Upper lobe of left lung (tissue), 6 donors: ENCODE data around the gene MAPK12. TPM values are rescaled to one million over a fixed set of nuclear protein-coding genes. Genes with fewer than 3 reads are reported as not detected.
A peak's percentile ranks its signal among the peaks of the same experiment; 100 is the strongest.

Experiments used
- ATAC-seq, 2 donors: fragments of 200-7000 bp; cut with Tn5 transposase; one replicate each; pipeline ENCODE4 v1.9.1; 2022; ENCODE audit warnings: mild to moderate bottlenecking in 2 of 2, moderate library complexity in 2 of 2; ENCODE audit not compliant: low FRiP score in 2 of 2
- DNase-seq, 2 donors: peaks; one replicate each; pipeline ENCODE4 v3.0.0-alpha.2; 2019 to 2020
- H3K27ac ChIP-seq, 4 donors: fragments of 200-600 bp; sonication (generic); one replicate each; pipeline ENCODE4 v1.5.1; 2016 to 2019
- H3K27me3 ChIP-seq, 4 donors: fragments of 200-600 bp; sonication (generic); one replicate each; pipeline ENCODE4 v1.5.1; 2017 to 2019
- H3K36me3 ChIP-seq, 4 donors: fragments of 200-600 bp; sonication (generic); one replicate each; pipeline ENCODE4 v1.5.1; 2016 to 2019
- H3K4me1 ChIP-seq, 4 donors: fragments of 200-600 bp; sonication (generic); one replicate each; pipeline ENCODE4 v1.5.1; 2018 to 2019
- H3K4me3 ChIP-seq, 4 donors: fragments of 200-600 bp; sonication (generic); one replicate each; pipeline ENCODE4 v1.5.1; 2017 to 2019; ENCODE audit warnings: mild to moderate bottlenecking in 2 of 4, moderate library complexity in 1 of 4
- H3K9me3 ChIP-seq, 4 donors: fragments of 200-600 bp; sonication (generic); one replicate each; pipeline ENCODE4 v1.5.1; 2018 to 2019
- EP300 ChIP-seq, 4 donors: sonication (generic); formaldehyde crosslinking; IDR thresholded peaks; one replicate each; pipeline ENCODE4 v1.5.1; 2017; ENCODE audit warnings: antibody characterized with exemption in 4 of 4, control low read depth in 2 of 4
- POLR2A ChIP-seq, 4 donors: fragments of 450-650 bp; IDR thresholded peaks; one replicate each; pipeline ENCODE4 v1.5.1; 2016 to 2017; ENCODE audit warnings: antibody characterized with exemption in 4 of 4, mild to moderate bottlenecking in 2 of 4
- POLR2AphosphoS5 ChIP-seq, 2 donors: sonication (generic); formaldehyde crosslinking; IDR thresholded peaks; one replicate each; pipeline ENCODE4 v1.5.1; 2017; ENCODE audit warnings: antibody characterized with exemption in 2 of 2
- WGBS, 2 donors: methylation state at CpG; one replicate each; pipeline ENCODE4 v1.1.5; 2017 to 2018; 5-methylcytosine and 5-hydroxymethylcytosine counted together
- total RNA-seq, 6 donors: library from RNA; depleted of rRNA in 4 of 6; stranded (reverse); fragments of >200 nt in 4 of 6; gene quantifications; one replicate each; pipeline versions ENCODE4 v1.1.0 to v1.2.1, GENCODE V29; 2016 to 2021
- TF ChIP-seq, protein P1 (sequence below), 6 experiments: fragments of 450-650 bp in 4 of 6; fragments of 200-600 bp in 2 of 6; sonication (generic) in 2 of 6; IDR thresholded peaks; one replicate each; pipeline ENCODE4 v1.5.1; 2016 to 2019; ENCODE audit warnings: antibody characterized with exemption in 6 of 6
- donor health status: DM: no; HTN: no; CAD: no; lungs with moderate emphysema.
- donor health status: DM: no; HTN: yes; CAD: no; lungs with severe emphysema.

The MAPK12 gene
- total RNA-seq: 10 to 100 TPM in 3 of 6 donors, 1 to 10 TPM in 3; 3.1 to 19.2 (median 10.1) TPM

DNA sequence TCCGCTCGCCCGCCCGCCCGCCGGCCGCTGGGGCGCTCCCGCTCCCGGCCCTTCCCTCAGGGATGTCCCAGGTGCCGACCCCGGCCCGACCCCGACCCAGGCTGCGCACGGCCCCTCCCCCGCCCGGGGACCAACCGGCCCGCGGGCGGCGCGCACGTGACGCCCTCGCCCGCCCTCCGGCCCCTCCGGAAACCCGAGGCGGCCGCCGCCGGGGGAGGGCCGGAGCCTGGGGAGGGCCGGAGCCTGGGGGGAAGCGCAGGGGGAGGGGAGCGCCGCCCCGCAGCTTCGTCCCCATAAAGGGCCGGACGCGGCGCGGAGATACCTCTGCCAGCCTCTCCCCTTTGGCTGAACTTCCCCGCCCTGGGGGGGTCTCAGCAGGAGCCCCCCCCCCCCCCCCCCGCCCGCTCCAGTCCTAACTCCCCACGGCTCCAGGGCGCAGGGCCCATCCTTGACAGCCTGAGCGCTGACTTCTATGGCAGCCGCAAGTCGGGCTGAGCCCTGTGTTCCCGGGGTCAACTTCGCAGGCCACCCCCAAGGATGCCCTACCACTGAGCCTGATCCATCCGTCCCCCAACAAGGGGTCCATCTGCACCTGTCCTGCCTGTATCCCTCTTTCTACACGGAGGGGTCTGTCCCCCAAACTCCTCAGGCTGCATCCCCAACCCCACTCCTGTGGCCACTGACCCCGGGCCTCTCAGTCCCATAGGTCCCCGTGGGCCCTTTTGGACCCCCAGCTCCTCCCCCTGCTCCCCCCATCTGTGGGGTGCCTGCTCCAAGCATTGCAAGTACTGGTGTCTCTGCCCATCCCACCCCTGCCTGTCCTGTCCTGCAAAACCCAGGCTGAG, at the start of gene MAPK12:
Gene MAPK12, minus strand, starts transcription at position 69 of the 845 bp plus-strand sequence. CDS start 174 bp downstream, outside the sequence.
- peak within 1 kb of the TSS in 3 of 4 donors; percentile 15 to 70 (median 42) for H3K27ac ChIP-seq
- ATAC-seq (no peak), DNase-seq (peak in 1 of 2 donors; percentile 89)
- peaks cover 16 to 35% (median 18%) of the 10 kb centered on the region in 4 donors for H3K4me1 ChIP-seq
- 13% methylated on average over 14 of the region's 61 CpGs; no CpG with 5 or more reads in 1 of the 2 donors for WGBS, 2 donors
- peak within 1 kb of the TSS; percentile 56 to 67 (median 62) for H3K4me3 ChIP-seq
- H3K9me3 ChIP-seq: no peaks in the 10 kb centered on the region
- no peak for TF ChIP-seq POLR2AphosphoS5 (IDR thresholded peaks at IDR 0.05)
- no peak for TF ChIP-seq POLR2A (IDR thresholded peaks at IDR 0.05)
- no peak for TF ChIP-seq EP300 (IDR thresholded peaks at IDR 0.05)
- TF ChIP-seq, protein P1, sequence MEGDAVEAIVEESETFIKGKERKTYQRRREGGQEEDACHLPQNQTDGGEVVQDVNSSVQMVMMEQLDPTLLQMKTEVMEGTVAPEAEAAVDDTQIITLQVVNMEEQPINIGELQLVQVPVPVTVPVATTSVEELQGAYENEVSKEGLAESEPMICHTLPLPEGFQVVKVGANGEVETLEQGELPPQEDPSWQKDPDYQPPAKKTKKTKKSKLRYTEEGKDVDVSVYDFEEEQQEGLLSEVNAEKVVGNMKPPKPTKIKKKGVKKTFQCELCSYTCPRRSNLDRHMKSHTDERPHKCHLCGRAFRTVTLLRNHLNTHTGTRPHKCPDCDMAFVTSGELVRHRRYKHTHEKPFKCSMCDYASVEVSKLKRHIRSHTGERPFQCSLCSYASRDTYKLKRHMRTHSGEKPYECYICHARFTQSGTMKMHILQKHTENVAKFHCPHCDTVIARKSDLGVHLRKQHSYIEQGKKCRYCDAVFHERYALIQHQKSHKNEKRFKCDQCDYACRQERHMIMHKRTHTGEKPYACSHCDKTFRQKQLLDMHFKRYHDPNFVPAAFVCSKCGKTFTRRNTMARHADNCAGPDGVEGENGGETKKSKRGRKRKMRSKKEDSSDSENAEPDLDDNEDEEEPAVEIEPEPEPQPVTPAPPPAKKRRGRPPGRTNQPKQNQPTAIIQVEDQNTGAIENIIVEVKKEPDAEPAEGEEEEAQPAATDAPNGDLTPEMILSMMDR (IDR thresholded peaks at IDR 0.05): no peak
- peaks cover 0 to 3% (median 0%) of the 10 kb centered on the region in 4 donors for H3K36me3 ChIP-seq
- H3K27me3 ChIP-seq: peaks cover 0 to 13% (median 2%) of the 10 kb centered on the region in 4 donors

DNA sequence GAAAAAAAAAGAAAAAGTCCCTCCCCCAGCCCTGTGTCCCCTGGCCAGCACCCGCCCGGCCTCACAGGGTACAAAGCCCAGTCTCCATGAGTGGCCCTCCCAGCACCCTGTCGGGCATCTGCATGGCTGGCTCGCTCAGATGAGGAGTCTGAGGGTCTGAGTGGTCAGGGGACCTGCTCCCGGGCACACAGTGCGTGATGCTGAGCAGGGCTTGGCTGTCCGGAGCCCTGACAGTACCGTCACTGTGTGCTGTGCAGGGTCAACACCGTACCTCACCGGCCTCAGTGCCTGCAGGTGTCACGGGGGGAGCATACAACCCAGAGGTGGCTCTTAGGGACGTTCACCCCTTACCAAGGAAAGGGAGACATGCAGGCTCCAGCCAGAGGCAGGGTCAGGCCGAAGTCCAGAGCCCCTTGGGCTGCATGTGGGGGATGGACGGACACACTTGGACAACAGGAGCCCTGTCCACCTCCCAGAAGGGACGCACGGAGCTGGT, 49.5 kb upstream of the MAPK12 start:
- 94% methylated on average over 8 to 16 of the region's 16 CpGs for WGBS, 2 donors

DNA sequence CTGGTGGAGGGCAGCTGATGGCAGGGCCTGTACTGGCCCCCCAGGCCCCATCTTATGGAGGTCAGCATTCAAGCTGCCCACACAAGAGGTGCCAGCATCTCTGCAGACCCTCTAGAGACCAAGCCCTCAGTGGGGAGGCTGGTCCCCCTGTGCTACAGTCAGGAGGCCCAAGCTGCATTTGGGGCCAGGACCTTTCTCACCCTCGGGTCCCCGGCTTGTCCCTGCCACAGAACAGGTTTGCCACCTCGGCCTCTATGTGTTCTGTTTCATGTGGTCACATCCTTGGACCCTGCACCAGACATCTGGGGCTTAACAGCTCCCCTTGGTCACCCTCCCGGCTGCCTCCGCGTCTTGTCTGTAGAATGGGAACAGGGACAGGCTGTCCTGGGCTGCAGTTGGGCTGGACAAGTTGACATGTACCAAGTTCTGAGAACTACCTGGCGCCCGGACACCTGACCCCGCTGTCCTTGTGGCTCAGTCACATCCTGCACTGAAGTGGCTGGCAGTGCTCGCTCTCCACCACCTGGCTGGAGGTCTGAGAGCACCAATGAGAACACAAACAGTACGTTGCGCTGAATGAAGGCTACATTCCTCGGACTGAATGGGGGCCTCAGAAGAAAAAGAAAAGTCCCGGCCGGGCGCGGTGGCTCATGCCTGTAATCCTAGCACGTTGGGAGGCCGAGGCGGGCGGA, 48.7 kb upstream of the MAPK12 start:
- peak overlapping the region; percentile 83 to 95 (median 94) for H3K27ac ChIP-seq
- DNase-seq (peak; percentile 67 to 93), ATAC-seq (peak in 1 of 2 donors; percentile 48)
- TF ChIP-seq EP300 (IDR thresholded peaks at IDR 0.05) (no peak), POLR2A (IDR thresholded peaks at IDR 0.05) (no peak), POLR2AphosphoS5 (IDR thresholded peaks at IDR 0.05) (peak in 1 of 2 donors; percentile 25)
- TF ChIP-seq, protein P1 (IDR thresholded peaks at IDR 0.05): peak in 3 of 6 experiments; percentile 7 to 39 (median 13)
- peaks cover 40 to 62% (median 52%) of the 10 kb centered on the region in 4 donors for H3K4me1 ChIP-seq
- WGBS, 2 donors: 64 to 77% methylated on average over 17 to 21 of the region's 21 CpGs
- no peaks in the 10 kb centered on the region for H3K9me3 ChIP-seq
- H3K27me3 ChIP-seq: no peaks in the 10 kb centered on the region
- no peak overlapping the region for H3K4me3 ChIP-seq
- H3K36me3 ChIP-seq: peaks cover 0 to 3% (median 0%) of the 10 kb centered on the region in 4 donors

More for the DNA sequence above, 49.5 kb upstream of the MAPK12 start:
- Histone ChIP-seq H3K36me3 (peaks cover 0 to 3% (median 0%) of the 10 kb centered on the region in 4 donors), H3K4me1 (peaks cover 35 to 58% (median 44%) of the 10 kb centered on the region in 4 donors), H3K4me3 (no peak overlapping the region), H3K27me3 (no peaks in the 10 kb centered on the region), H3K27ac (peak overlapping the region; percentile 25 to 94 (median 40)), H3K9me3 (no peaks in the 10 kb centered on the region)
- no peak for ATAC-seq
- peak in 1 of 2 donors; percentile 59 for DNase-seq
- TF ChIP-seq POLR2A (IDR thresholded peaks at IDR 0.05) (no peak), POLR2AphosphoS5 (IDR thresholded peaks at IDR 0.05) (no peak), EP300 (IDR thresholded peaks at IDR 0.05) (no peak)
- TF ChIP-seq, protein P1 (IDR thresholded peaks at IDR 0.05): no peak

DNA sequence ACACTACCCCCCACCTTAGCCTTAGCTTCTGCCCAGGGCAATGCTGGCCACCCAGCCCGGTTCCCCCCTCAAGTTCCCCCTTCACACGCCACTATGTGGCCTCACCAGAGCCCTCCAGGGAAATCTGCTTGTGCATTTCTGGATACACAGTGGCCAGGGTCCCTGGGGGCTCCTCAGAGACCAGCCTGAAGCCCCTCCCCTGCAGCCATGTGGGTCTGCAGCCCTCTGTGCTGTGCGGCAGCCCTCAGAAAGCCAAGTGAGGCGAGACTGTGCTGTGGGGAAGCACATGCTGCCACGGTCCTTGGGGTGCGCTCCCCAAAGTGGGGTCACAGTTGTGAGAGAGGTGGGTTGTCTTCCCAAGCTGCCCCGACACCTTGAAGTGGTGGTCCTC, 48.1 kb upstream of the MAPK12 start:
- TF ChIP-seq POLR2A (IDR thresholded peaks at IDR 0.05) (no peak), EP300 (IDR thresholded peaks at IDR 0.05) (no peak), POLR2AphosphoS5 (IDR thresholded peaks at IDR 0.05) (no peak)
- H3K36me3 ChIP-seq: peaks cover 0 to 3% (median 0%) of the 10 kb centered on the region in 4 donors
- no peaks in the 10 kb centered on the region for H3K9me3 ChIP-seq
- ATAC-seq (no peak), DNase-seq (peak in 1 of 2 donors; percentile 46)
- no peak overlapping the region for H3K4me3 ChIP-seq
- peaks cover 42 to 62% (median 53%) of the 10 kb centered on the region in 4 donors for H3K4me1 ChIP-seq
- WGBS, 2 donors: 82 to 90% methylated on average over 5 to 7 of the region's 7 CpGs
- H3K27ac ChIP-seq: peak overlapping the region; percentile 83 to 95 (median 94)
- H3K27me3 ChIP-seq: no peaks in the 10 kb centered on the region
